Measurements from ENCODE around the gene TRAIP.

Gene TRAIP

DNA sequence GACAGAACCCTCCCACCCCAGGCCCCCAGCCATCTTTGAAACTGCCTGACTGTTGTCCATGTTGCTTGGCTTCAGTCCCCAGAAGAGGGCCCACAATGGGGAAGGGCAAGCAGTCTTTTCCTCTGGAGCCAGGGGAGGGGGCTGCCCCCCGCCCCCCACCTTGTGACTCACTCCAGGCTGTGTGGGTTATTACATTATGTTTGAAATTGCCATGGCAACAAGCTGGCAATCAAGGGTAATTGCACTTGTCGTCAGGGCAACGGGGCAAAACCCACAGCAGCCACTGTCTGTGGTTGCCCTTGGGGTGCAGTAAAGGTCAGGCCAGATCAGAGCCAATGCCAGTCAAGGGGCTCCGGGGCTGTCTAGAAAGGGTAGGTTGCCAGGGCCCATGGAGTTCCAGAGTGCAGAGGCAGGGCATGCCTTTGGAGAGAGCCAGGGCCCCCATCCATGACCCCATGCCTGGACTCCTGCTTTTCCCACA, 16.5 kb upstream of the TRAIP start:
- Histone ChIP-seq H3K4me1 (ENCODE audit: control insufficient read depth, insufficient read depth, low read length, unreplicated experiment) (no peaks in the 10 kb centered on the region), H3K27me3 (ENCODE audit: insufficient read depth, low read length) (peaks cover 42% of the 10 kb centered on the region), H3K79me2 (ENCODE audit: control insufficient read depth, insufficient read depth, low read length, unreplicated experiment) (no peaks in the 10 kb centered on the region), H3K27ac (ENCODE audit: low read depth, low read length) (no peak overlapping the region), H3K4me3 (ENCODE audit: low read depth, low read length) (no peak overlapping the region), H2AFZ (ENCODE audit: low read length, unreplicated experiment) (no peak overlapping the region), H3K36me3 (ENCODE audit: insufficient read depth, low read length) (no peaks in the 10 kb centered on the region)

GRCh38 chr3:49871531-49872153, 15.3 kb upstream of the TRAIP start:
- H3K79me2 ChIP-seq (ENCODE audit: control insufficient read depth, insufficient read depth, low read length, unreplicated experiment) = no peaks in the 10 kb centered on the region
- H3K4me3 ChIP-seq (ENCODE audit: low read depth, low read length) = no peak overlapping the region
- H3K4me1 ChIP-seq (ENCODE audit: control insufficient read depth, insufficient read depth, low read length, unreplicated experiment) = no peaks in the 10 kb centered on the region
- peaks cover 49% of the 10 kb centered on the region for H3K27me3 ChIP-seq (ENCODE audit: insufficient read depth, low read length)
- no peak overlapping the region for H2AFZ ChIP-seq (ENCODE audit: low read length, unreplicated experiment)
- no peak overlapping the region for H3K27ac ChIP-seq (ENCODE audit: low read depth, low read length)
- H3K36me3 ChIP-seq (ENCODE audit: insufficient read depth, low read length) = no peaks in the 10 kb centered on the region

GRCh38 chr3:49869525-49870126, 13.3 kb upstream of the TRAIP start, which contains the start of gene CAMKV:
Gene CAMKV (minus strand): TSS chr3:49869906. CDS start chr3:49862388, 7,518 bp downstream.
- H3K4me3 ChIP-seq (ENCODE audit: low read depth, low read length) = peak within 1 kb of the TSS; percentile 41; the same call in 1 of the 2 replicates
- no peaks in the 10 kb centered on the region for H3K4me1 ChIP-seq (ENCODE audit: control insufficient read depth, insufficient read depth, low read length, unreplicated experiment)
- H3K27ac ChIP-seq (ENCODE audit: low read depth, low read length) = no peak within 1 kb of the TSS
- H2AFZ ChIP-seq (ENCODE audit: low read length, unreplicated experiment) = no peak within 1 kb of the TSS
- peaks cover 64% of the 10 kb centered on the region for H3K27me3 ChIP-seq (ENCODE audit: insufficient read depth, low read length)
- no peaks in the 10 kb centered on the region for H3K36me3 ChIP-seq (ENCODE audit: insufficient read depth, low read length)
- H3K79me2 ChIP-seq (ENCODE audit: control insufficient read depth, insufficient read depth, low read length, unreplicated experiment) = no peaks in the 10 kb centered on the region

DNA sequence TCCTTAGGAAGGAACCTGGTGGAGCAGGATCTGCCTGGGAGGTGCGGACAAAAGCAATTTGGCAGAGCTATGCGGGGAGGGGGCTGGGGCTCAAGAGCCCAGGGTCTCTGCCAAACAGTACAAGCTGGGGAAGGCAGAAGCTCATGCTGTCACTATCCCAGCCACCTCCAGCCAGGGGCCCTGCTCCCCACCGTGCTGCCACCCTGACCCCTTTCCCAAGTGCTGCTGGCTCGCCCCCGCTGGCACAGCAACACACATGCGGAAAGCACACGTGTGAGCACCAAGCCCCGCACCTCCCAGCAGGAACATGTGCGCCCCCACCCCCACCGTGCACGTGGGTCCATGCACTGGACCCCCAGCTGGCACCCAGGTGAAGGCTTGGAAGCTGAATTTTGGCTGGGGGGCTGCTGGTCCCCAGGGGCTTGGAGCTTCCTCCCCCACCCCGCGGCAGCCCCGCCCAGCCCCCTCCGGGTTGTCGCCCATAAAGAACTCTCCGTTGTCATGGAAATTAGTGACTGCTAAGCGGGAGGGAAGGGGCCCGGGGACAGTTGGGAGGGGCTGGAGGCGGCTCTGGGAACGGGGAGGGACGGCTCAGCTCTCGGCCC, 12.6 kb upstream of the TRAIP start:
- Histone ChIP-seq H3K4me1 (ENCODE audit: control insufficient read depth, insufficient read depth, low read length, unreplicated experiment) (no peaks in the 10 kb centered on the region), H3K27ac (ENCODE audit: low read depth, low read length) (no peak overlapping the region), H3K79me2 (ENCODE audit: control insufficient read depth, insufficient read depth, low read length, unreplicated experiment) (no peaks in the 10 kb centered on the region), H2AFZ (ENCODE audit: low read length, unreplicated experiment) (no peak overlapping the region), H3K4me3 (ENCODE audit: low read depth, low read length) (peak overlapping the region; percentile 41; the same call in 1 of the 2 replicates), H3K27me3 (ENCODE audit: insufficient read depth, low read length) (peaks cover 71% of the 10 kb centered on the region), H3K36me3 (ENCODE audit: insufficient read depth, low read length) (no peaks in the 10 kb centered on the region)

- H2AFZ ChIP-seq (ENCODE audit: low read length, unreplicated experiment) = no peak overlapping the region
- no peaks in the 10 kb centered on the region for H3K36me3 ChIP-seq (ENCODE audit: insufficient read depth, low read length)
- no peak overlapping the region for H3K27ac ChIP-seq (ENCODE audit: low read depth, low read length)
- H3K27me3 ChIP-seq (ENCODE audit: insufficient read depth, low read length) = peaks cover 81% of the 10 kb centered on the region
- H3K79me2 ChIP-seq (ENCODE audit: control insufficient read depth, insufficient read depth, low read length, unreplicated experiment) = no peaks in the 10 kb centered on the region
- H3K4me1 ChIP-seq (ENCODE audit: control insufficient read depth, insufficient read depth, low read length, unreplicated experiment) = no peaks in the 10 kb centered on the region
- H3K4me3 ChIP-seq (ENCODE audit: low read depth, low read length) = no peak overlapping the region
Observed at GRCh38 chr3:49867871-49868321, 11.5 kb upstream of the TRAIP start.

DNA sequence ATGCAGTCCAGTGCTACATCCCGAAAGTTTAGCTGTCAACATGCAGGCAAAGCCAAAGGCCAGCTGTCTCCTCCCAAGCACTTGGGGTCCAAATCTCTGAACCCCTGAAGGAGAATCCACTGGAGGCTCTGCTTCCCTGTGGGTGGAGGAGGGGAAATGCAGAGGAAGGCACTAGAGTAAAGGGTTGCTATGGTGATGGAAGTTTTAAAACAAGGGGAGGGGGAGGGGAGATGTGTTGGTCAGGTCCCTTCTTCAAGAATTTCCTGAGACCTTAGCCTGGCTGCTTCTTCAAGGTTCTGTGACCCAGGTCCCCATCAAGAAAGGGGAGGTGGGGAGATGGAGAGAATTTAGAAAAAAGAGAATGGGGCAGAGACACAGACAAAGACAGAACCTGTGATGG, 11.0 kb upstream of the TRAIP start:
- Histone ChIP-seq H2AFZ (ENCODE audit: low read length, unreplicated experiment) (no peak overlapping the region), H3K27ac (ENCODE audit: low read depth, low read length) (no peak overlapping the region), H3K4me1 (ENCODE audit: control insufficient read depth, insufficient read depth, low read length, unreplicated experiment) (no peaks in the 10 kb centered on the region), H3K4me3 (ENCODE audit: low read depth, low read length) (no peak overlapping the region), H3K27me3 (ENCODE audit: insufficient read depth, low read length) (peaks cover 86% of the 10 kb centered on the region), H3K36me3 (ENCODE audit: insufficient read depth, low read length) (no peaks in the 10 kb centered on the region), H3K79me2 (ENCODE audit: control insufficient read depth, insufficient read depth, low read length, unreplicated experiment) (no peaks in the 10 kb centered on the region)

DNA sequence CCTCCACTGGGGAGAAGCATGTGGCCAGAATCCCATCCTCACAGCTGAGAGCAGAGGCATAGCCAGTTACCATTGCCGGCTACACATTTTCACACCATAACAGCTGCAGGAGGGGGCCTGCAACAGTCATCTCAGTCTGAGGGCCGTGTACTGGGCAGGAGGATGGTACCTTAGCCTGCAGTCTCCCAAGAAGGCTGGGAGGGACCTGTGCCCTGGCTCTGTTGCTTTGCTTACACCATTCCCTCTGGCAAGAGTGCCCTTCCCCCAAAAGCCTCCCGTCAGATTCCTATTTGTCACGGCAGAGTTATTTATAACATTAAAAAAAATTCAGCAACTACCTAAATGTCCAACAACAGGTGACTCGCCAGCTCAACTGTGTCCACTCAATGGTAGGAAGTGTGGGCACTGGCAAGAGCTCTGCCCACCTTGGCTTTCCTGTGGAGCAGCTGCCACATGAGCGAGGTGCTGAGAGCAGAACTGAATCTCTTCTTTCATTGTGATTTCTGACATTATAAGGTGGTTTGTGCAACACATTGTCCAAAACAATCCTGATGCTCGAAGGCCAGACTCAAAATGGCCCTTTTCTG, 8.9 kb upstream of the TRAIP start:
- Histone ChIP-seq H3K36me3 (ENCODE audit: insufficient read depth, low read length) (no peaks in the 10 kb centered on the region), H3K4me1 (ENCODE audit: control insufficient read depth, insufficient read depth, low read length, unreplicated experiment) (no peaks in the 10 kb centered on the region), H3K79me2 (ENCODE audit: control insufficient read depth, insufficient read depth, low read length, unreplicated experiment) (no peaks in the 10 kb centered on the region)

GRCh38 chr3:49864505-49864904, 8.1 kb upstream of the TRAIP start:
- Histone ChIP-seq H3K4me1 (ENCODE audit: control insufficient read depth, insufficient read depth, low read length, unreplicated experiment) (no peaks in the 10 kb centered on the region), H3K4me3 (ENCODE audit: low read depth, low read length) (no peak overlapping the region)

More for the DNA sequence above, 8.9 kb upstream of the TRAIP start:
- no peak overlapping the region for H2AFZ ChIP-seq (ENCODE audit: low read length, unreplicated experiment)
- peaks cover 82% of the 10 kb centered on the region for H3K27me3 ChIP-seq (ENCODE audit: insufficient read depth, low read length)
- no peak overlapping the region for H3K27ac ChIP-seq (ENCODE audit: low read depth, low read length)
- H3K4me3 ChIP-seq (ENCODE audit: low read depth, low read length) = no peak overlapping the region

GRCh38 chr3:49859576-49860305, 3.4 kb upstream of the TRAIP start:
- no peak overlapping the region for H3K4me3 ChIP-seq (ENCODE audit: low read depth, low read length)
- peaks cover 10% of the 10 kb centered on the region for H3K4me1 ChIP-seq (ENCODE audit: control insufficient read depth, insufficient read depth, low read length, unreplicated experiment)
- H3K27ac ChIP-seq (ENCODE audit: low read depth, low read length) = no peak overlapping the region
- H2AFZ ChIP-seq (ENCODE audit: low read length, unreplicated experiment) = no peak overlapping the region
- H3K36me3 ChIP-seq (ENCODE audit: insufficient read depth, low read length) = no peaks in the 10 kb centered on the region
- H3K79me2 ChIP-seq (ENCODE audit: control insufficient read depth, insufficient read depth, low read length, unreplicated experiment) = peaks cover 13% of the 10 kb centered on the region
- peaks cover 40% of the 10 kb centered on the region for H3K27me3 ChIP-seq (ENCODE audit: insufficient read depth, low read length)

More at GRCh38 chr3:49864505-49864904, 8.1 kb upstream of the TRAIP start:
- H3K79me2 ChIP-seq (ENCODE audit: control insufficient read depth, insufficient read depth, low read length, unreplicated experiment) = no peaks in the 10 kb centered on the region
- H3K36me3 ChIP-seq (ENCODE audit: insufficient read depth, low read length) = no peaks in the 10 kb centered on the region
- no peak overlapping the region for H2AFZ ChIP-seq (ENCODE audit: low read length, unreplicated experiment)
- H3K27me3 ChIP-seq (ENCODE audit: insufficient read depth, low read length) = peaks cover 78% of the 10 kb centered on the region
- H3K27ac ChIP-seq (ENCODE audit: low read depth, low read length) = no peak overlapping the region

GRCh38 chr3:49855662-49856061, 702 bp downstream of the TRAIP start:
- Histone ChIP-seq H3K36me3 (ENCODE audit: insufficient read depth, low read length) (no peaks in the 10 kb centered on the region), H3K4me3 (ENCODE audit: low read depth, low read length) (peak overlapping the region; percentile 100), H3K27ac (ENCODE audit: low read depth, low read length) (peak overlapping the region; percentile 23; the same call in 1 of the 2 replicates), H3K4me1 (ENCODE audit: control insufficient read depth, insufficient read depth, low read length, unreplicated experiment) (peaks cover 10% of the 10 kb centered on the region), H2AFZ (ENCODE audit: low read length, unreplicated experiment) (peak overlapping the region; percentile 98), H3K27me3 (ENCODE audit: insufficient read depth, low read length) (peaks cover 5% of the 10 kb centered on the region; the same call in 1 of the 2 replicates), H3K79me2 (ENCODE audit: control insufficient read depth, insufficient read depth, low read length, unreplicated experiment) (peaks cover 13% of the 10 kb centered on the region)

Measured in ACC112 (cell line).